DOHH2 (cell line): ENCODE results near the gene CD300LF.

Experiments
- CTCF ChIP-seq: fragments of 200-600 bp; sonication (generic); IDR thresholded peaks from one replicate; pipeline ENCODE4 v1.5.1; 2014; ENCODE audit warnings: antibody characterized with exemption, mild to moderate bottlenecking, low read depth, low read length; ENCODE audit not compliant: poor library complexity, severe bottlenecking
- EZH2phosphoT487 ChIP-seq: fragments of 200-600 bp; sonication (generic); IDR thresholded peaks from 2 replicates; pipeline ENCODE4 v1.6.1; 2017; ENCODE audit warnings: borderline replicate concordance, mild to moderate bottlenecking, antibody characterized with exemption, low read length, moderate library complexity, mixed read lengths

GRCh38 chr17:74750039-74750326 lies 37.3 kb upstream of the CD300LF start:
- no peak for TF ChIP-seq CTCF
- no peak for TF ChIP-seq EZH2phosphoT487
